Pulmonary artery endothelial cell (primary cell): ENCODE data around the gene LAMA4. TPM values are rescaled to one million over a fixed set of nuclear protein-coding genes. Genes with fewer than 3 reads are reported as not detected.

Experiments used
- DNase-seq: peaks from one replicate; pipeline ENCODE4 v3.0.0-alpha.2; 2011; ENCODE audit warnings: low read depth, low spot score
- total RNA-seq: library from RNA; depleted of rRNA; stranded (reverse); fragments of >200 nt; gene quantifications from 2 replicates; pipeline ENCODE4 v1.2.3, GENCODE V29; 2014

LAMA4 gene
- total RNA-seq, 1 donor from 2014 or later = 516 TPM

GRCh38 chr6:112100561-112100960 is 153.8 kb downstream of the LAMA4 start:
- no peak for DNase-seq

- DNase-seq = no peak
Observed at GRCh38 chr6:112096901-112097300, 157.5 kb downstream of the LAMA4 start.

- DNase-seq = no peak
Observed at GRCh38 chr6:112087916-112088315, 166.5 kb downstream of the LAMA4 start.

- peak; percentile 96 for DNase-seq
Observed at GRCh38 chr6:112087136-112087911, 167.0 kb downstream of the LAMA4 start, which contains the start of the genes FAM229B and TUBE1. Gene FAM229B, plus strand, starts transcription at chr6:112087591. Its CDS starts 11,693 bp downstream, at chr6:112099284. Gene TUBE1, minus strand, starts transcription at chr6:112087482. Its CDS starts 48 bp downstream, at chr6:112087434.

- DNase-seq = no peak
Observed at GRCh38 chr6:112086744-112087135, 167.6 kb downstream of the LAMA4 start.

GRCh38 chr6:112085286-112086065 is 168.9 kb downstream of the LAMA4 start:
- no peak for DNase-seq

GRCh38 chr6:112081569-112081968 is 172.8 kb downstream of the LAMA4 start:
- DNase-seq = no peak

- no peak for DNase-seq
Observed at GRCh38 chr6:112066606-112067005, 187.8 kb downstream of the LAMA4 start.

GRCh38 chr6:112065426-112065986 is 188.9 kb downstream of the LAMA4 start:
- DNase-seq = no peak

- no peak for DNase-seq
Observed at GRCh38 chr6:112062966-112063365, 191.4 kb downstream of the LAMA4 start.

GRCh38 chr6:112061605-112062004 is 192.8 kb downstream of the LAMA4 start:
- DNase-seq = no peak

Other genes with a start within 250 kb of the LAMA4 start
- gene CCN6, start 200.5 kb downstream of the LAMA4 start, total RNA-seq = 0.07 TPM in 1 of 2 replicates, not detected in the other
- gene TUBE1, start 167.1 kb downstream of the LAMA4 start, total RNA-seq = 14.6 and 23.2 TPM in 2 replicates
- gene FAM229B, start 167.0 kb downstream of the LAMA4 start, total RNA-seq = 9.4 and 14.4 TPM in 2 replicates
- under 0.01 TPM in 1 of 2 replicates, not detected in the other for gene RFPL4B, start 92.8 kb upstream of the LAMA4 start, total RNA-seq